ENCODE data around the gene TMEM38B. TPM values are rescaled to one million over a fixed set of nuclear protein-coding genes. Genes with fewer than 3 reads are reported as not detected.

The TMEM38B gene
- total RNA-seq, 1 experiment from 2014 or later = 14.5 TPM

DNA sequence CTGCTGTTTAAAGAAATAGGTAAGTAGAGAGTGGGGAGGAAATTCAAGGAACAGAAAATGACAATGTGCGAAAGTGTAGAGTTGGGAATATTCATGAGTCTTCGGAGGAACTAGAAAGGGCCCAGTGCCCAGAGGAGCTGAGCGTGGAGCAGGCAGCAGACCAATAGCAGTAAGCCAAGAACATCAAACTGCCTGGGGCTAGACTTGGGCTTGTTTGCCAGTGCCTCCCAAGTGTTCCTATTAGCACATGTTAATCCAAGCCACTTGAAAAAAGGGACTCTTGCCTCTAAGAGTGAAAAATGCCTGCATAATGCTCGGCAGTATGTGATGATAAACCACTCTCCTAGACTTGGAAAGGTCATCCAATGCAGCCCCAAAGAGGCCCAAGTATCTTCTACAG is 33.3 kb upstream of the TMEM38B start:
- Histone ChIP-seq H3K4me1 (ENCODE audit: insufficient read depth, low read length) (no peaks in the 10 kb centered on the region; the same call in 1 of the 2 replicates), H2BK120ac (ENCODE audit: low read depth, low read length, poor library complexity, severe bottlenecking) (no peak overlapping the region), H3K27ac (ENCODE audit: insufficient read length, low read depth, low read length) (no peak overlapping the region), H3K79me1 (ENCODE audit: insufficient read depth, low read depth, low read length, poor library complexity, severe bottlenecking) (no peaks in the 10 kb centered on the region), H2BK12ac (ENCODE audit: insufficient read length, low read depth, low read length) (no peak overlapping the region), H3T11ph (ENCODE audit: low read length) (no peak overlapping the region), H3K23ac (ENCODE audit: insufficient read length, low read depth, low read length) (no peak overlapping the region), H3K4me2 (ENCODE audit: insufficient read depth, insufficient read length, low read length) (no peak overlapping the region), H3K4ac (ENCODE audit: low read depth, low read length) (no peak overlapping the region), H2BK20ac (ENCODE audit: low read depth, low read length, poor library complexity, severe bottlenecking) (no peak overlapping the region), H4K8ac (replicated peaks; ENCODE audit: insufficient read length, low read depth, low read length) (no peak overlapping the region), H2BK5ac (ENCODE audit: insufficient read length, low read length) (no peak overlapping the region), H4K5ac (ENCODE audit: insufficient read length, low read depth, low read length) (no peak overlapping the region), H2AFZ (ENCODE audit: low read length) (no peak overlapping the region), H3K9me3 (ENCODE audit: control insufficient read depth, low read depth, low read length) (no peaks in the 10 kb centered on the region), H3K27me3 (ENCODE audit: insufficient read depth, low read length) (peaks cover 12% of the 10 kb centered on the region; the same call in 1 of the 2 replicates), H3K18ac (ENCODE audit: insufficient read length, low read depth, low read length) (no peak overlapping the region), H2BK15ac (ENCODE audit: low read depth, low read length) (no peak overlapping the region), H4K91ac (ENCODE audit: insufficient read length, low read depth, low read length) (no peak overlapping the region), H3K79me2 (ENCODE audit: insufficient read depth, low read length) (no peaks in the 10 kb centered on the region), H3K56ac (ENCODE audit: insufficient read length, low read depth, low read length) (no peak overlapping the region), H3K9ac (ENCODE audit: extremely low read depth, insufficient read length, low read length) (no peak overlapping the region), H4K20me1 (ENCODE audit: control insufficient read depth, insufficient read depth, insufficient read length) (no peaks in the 10 kb centered on the region), H3K14ac (ENCODE audit: insufficient read depth, low read length) (no peak overlapping the region), H3K23me2 (ENCODE audit: insufficient read length, low read depth, low read length, poor library complexity, severe bottlenecking) (peaks cover 7% of the 10 kb centered on the region), H2AK5ac (ENCODE audit: insufficient read length, low read length) (no peak overlapping the region)
- no CpG with 5 or more reads among the region's 4 CpGs for WGBS (ENCODE audit: extremely low coverage, insufficient read length, low lambda C conversion rate)
- no peak overlapping the region for H3K4me3 Mint-ChIP-seq
- no peak for DNase-seq
- TF ChIP-seq, protein P1, sequence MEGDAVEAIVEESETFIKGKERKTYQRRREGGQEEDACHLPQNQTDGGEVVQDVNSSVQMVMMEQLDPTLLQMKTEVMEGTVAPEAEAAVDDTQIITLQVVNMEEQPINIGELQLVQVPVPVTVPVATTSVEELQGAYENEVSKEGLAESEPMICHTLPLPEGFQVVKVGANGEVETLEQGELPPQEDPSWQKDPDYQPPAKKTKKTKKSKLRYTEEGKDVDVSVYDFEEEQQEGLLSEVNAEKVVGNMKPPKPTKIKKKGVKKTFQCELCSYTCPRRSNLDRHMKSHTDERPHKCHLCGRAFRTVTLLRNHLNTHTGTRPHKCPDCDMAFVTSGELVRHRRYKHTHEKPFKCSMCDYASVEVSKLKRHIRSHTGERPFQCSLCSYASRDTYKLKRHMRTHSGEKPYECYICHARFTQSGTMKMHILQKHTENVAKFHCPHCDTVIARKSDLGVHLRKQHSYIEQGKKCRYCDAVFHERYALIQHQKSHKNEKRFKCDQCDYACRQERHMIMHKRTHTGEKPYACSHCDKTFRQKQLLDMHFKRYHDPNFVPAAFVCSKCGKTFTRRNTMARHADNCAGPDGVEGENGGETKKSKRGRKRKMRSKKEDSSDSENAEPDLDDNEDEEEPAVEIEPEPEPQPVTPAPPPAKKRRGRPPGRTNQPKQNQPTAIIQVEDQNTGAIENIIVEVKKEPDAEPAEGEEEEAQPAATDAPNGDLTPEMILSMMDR (conservative IDR thresholded peaks at IDR 0.05) = no peak
- H3K27ac Mint-ChIP-seq = no peak overlapping the region
- H3K27me3 Mint-ChIP-seq (ENCODE audit: low read depth) = peaks cover 50% of the 10 kb centered on the region
- H3K4me1 Mint-ChIP-seq = peaks cover 23 to 24% of the 10 kb centered on the region in 2 experiments
- no peaks in the 10 kb centered on the region for H3K36me3 Mint-ChIP-seq (ENCODE audit: insufficient read depth in 1 of 3, low read depth in 3 of 3)
- no peaks in the 10 kb centered on the region; a peak in 1 of 5 replicates for H3K9me3 Mint-ChIP-seq

All from H9 (cell line).